ENCODE results near the gene ATP1A3.

Gene ATP1A3

DNA sequence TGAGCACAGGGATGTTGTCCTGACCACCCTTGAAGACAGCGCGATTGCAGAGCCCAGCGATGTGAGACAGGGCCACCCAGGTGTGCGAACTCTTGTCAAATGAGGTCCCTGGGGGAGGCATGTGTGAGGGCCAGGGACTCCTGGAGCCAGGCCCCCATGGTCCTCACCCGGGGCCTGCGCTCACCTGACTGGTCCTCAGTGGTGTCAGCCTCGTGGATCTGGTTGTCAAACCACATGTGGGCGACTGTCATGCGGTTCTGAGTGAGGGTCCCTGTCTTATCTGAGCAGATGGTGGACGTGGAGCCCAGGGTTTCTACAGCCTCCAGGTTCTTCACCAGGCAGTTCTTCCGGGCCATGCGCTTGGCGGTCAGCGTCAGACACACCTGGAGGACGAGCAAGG is 12.3 kb downstream of the ATP1A3 start:
- DNase-seq, result no peak

DNA sequence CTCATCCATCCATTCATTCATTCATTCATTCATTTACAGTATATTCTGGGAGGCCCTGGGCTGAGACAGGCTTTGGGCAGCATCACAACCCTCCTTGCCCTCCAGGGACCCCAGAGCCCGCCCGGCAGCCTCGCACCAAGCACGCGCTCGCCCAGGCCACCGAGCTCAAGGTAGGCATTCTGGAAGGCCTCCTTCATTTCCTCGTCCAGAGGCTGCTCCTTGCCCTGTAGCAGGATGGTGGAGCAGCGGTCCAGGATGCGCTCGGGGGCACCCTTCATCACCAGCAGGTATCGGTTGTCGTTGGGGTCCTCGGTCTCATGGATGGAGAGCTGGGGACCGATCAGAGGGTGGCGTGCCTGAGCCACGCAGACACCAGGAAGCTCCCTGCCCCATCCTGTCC is 15.6 kb downstream of the ATP1A3 start:
- DNase-seq, result no peak

DNA sequence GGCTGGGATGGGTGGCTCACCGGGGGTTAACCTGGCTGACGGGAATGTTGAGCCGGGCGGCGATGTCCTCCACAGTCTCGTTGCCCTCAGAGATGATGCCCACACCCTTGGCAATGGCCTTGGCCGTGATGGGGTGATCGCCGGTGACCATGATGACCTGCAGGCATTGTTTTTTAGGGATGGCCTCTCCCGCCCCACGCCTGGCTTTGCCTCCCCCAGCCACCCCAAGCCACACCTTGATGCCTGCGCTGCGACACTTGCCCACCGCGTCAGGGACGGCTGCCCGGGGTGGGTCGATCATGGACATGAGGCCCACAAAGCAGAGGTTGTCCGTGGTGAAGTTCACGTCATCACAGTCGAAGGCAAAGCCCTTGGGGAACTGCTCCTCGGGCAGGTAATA is 16.1 kb downstream of the ATP1A3 start:
- no peak for DNase-seq

DNA sequence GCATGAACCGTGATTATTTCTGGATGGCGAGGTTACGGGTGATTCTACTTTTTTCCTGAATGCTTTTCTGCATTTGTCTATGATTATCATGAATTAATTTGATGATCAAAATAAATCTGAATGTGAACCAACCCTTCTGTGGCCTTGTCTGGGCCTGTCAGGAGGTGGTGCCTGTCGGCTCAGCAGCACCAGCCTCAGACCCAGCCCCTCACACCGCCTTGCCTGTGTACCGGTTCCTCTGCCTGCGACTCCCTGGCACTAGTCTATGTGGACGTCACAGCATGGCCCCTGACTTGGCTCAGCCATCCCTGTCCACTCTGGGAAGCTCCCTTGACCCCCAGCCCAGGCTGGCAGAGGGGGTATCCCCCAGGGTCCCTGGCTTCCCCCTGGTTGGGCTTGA is 19.4 kb downstream of the ATP1A3 start:
- DNase-seq, result no peak

DNA sequence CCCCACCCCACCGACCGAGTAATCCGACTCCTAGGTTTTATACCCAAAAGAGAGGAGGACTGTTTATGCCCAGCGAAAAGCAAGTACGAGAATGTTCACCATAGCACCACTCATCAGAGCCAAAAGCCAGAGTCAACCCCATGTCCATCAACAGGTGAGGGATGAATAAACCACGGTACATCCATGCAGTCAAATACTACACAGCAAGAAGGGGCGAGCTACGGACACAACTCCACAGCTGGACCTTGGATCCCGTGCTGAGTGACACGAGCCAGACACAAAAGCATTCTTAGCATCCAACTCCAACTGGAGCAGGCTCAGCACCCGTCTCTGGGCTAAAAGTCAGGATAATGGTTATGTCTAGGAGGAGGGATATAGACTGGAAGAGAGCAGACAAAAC is 22.7 kb downstream of the ATP1A3 start:
- no peak for DNase-seq

DNA sequence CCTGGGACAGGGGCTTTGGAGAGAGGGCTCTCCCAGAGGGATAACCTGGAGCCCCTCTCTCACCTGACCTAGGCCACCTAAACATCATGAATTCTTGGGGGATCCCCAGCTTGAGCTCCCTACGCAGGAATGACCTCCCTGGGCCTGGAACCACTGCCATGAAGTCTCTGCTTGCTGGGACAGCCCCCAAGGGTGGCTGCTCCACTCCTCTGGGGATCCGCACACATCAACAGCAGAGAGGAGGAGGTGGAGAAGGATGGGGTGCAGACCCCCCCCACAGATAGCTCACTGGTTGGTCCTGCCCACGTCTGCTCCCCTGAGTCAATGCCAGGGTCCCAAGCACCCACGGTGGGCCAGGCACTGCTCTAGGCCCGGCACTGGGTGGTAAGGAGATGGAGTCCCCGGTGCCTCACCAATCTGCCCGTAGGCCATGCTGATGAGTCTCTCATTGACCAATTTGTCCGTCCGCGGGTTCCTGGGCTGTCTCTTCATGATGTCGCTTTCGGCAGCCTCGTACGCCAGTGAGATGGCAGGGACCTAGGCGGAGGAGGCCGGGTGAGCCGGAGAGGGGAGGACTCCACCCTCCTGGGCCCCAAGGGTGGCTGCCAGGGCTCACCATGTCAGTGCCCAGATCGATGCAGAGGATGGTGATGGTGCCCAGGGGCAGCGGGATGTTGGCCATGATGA is 24.1 kb downstream of the ATP1A3 start:
- DNase-seq, result no peak

DNA sequence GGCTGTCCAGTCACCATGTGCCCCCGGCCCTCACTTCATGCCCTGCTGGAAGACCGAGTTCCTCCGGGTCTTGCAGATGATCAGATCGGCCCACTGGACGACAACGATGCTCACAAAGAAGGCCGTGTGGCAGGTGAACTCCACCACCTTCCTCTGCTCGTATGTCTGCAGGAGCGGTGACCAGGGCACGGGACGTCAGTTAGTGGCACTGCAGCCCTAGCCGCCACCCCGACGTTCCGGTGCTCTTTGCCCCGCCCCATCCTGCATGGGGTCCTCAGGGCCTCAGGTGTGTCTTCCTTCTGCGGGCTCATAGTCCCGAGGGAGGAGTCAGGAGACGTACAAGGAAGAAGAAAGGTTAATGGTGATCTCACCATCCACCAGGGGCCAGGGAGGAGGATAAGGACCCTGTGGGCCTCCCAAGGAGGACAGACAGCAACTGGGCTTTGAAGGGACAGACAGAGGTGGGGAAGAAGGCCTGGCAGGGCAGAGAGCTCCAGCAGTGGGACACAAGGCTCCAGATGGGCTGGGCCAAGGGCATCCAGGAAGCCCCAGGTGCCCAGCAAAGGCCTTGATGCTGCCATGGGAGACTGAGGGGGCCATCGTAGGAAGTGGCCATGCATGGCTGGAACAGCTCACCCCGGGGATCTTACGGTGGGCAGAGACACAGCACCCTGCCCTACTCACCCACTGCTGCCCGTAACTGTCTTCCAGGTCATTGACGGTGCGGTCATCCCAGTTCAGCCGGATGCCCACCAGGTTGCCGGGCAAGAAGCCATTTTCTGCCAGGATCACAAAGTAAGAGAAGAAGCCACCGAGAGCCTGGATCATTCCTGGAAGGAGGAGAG is 25.1 kb downstream of the ATP1A3 start:
- DNase-seq, result no peak

DNA sequence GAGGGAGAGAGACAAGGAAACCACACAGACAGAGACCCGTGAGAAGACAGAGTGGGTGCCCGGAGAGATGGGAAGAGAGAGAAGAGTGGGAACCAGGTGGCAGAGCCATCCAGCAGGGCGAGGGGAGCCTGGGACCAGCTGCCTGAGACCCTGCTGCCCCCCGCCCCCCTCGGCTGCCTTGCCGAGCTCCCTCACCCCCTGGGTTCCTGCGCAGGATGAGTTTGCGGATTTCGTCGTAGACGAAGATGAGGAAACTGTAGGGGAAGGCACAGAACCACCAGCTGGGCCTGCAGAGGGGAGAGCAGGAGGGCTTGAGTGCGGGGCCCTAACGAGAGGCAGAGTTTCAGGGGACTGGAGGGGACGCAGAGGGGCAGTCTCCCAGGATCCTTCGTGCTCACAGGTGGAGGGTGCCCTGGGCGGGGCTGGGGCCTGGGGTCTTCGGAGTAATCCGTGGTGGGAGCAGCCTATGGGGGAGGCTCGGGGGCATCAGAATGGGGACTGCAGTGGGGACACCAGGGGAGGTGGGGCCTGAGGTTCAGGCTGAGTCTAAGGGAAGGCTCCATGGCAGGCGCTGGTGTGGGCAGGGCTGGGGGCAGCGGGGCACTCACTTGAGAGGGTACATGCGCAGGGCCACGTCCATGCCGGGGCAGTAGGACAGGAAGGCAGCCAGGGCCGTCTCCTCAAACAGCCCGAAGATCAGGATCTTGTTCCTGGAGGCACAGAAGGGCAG is 26.8 kb downstream of the ATP1A3 start:
- DNase-seq, result no peak

DNA sequence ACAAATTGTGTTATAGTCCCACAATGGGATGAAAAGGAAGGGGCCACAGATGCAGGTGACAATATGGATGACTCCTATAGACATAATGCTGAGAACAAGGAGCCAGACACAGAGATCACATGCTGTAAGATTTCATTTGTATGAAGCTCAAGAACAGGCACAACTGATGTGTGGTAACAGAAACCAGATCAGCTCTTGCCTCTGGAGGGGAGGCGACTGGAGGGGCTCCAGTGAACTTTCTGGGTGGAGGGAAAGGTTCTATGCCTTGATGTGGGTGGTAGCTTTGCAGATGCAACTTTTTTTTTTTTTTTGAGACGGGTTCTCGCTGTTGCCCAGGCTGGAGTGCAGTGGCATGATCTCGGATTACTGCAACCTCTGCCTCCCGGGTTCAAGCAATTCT is 28.9 kb downstream of the ATP1A3 start:
- DNase-seq, result no peak

DNA sequence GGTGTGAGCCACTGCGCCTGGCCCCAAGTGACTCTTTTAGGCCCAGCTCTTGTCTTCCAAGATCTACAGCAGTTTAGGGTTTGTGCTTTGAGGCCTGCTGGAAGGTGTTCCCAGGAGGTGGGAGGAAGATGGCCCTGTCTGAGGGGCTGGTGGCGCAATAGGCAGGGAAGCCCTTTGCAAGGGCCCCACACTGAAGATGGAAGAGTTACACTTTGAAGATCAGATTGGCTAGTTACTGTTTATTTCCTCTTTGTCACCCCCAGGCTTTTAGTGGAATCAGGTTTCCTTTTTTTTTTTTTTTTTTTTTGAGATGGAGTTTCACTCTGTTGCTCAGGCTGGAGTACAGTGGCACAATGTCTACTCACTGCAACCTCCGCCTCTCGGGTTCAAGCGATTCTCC is 33.1 kb downstream of the ATP1A3 start:
- DNase-seq, result no peak

DNA sequence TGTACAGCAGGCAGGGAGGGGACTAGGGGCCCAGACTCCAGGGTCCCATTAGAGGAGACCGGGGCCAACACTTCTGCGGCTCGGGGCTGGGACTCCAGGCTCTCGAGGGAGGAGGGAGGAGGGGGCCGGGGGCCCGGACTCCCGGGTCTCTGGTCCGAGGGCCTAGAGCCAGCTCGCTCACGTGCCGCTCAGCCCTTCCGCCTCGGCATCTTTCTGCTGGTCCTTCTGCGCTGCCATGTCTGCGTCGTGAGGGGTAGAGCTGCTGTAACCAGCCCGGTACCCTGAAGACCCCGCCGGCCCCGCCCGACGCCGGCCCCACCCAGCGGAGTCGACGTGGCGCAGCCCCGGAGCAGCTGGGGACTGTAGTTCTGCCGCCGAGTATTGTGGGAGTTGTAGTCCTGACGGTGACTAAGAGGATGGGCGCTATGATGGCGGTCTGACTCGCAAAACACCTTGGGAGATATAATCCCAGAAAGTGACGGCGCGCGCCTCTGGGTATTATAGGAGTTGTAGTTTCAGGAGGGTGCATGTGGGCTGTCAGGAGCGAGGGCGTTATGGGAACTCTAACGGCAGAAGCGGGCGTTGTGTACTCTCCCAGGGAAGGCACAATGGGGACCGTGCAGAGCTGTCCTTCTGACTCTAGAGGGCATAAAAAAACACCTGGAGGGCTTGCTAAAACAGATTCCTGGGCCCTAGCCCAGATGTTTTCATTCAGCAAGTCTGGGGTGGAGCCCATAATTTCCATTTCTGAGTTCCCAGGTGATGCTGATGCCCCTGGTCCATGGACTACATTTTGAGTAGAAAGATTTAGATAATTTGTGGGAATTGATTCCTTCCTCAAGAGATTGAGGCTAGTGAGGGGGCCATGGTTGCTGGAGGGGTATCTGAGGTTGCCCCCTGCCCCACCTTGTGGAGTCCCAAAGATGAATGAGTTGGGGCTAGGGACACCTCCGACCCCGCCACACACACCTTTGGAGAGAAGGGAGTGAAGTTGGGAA is 34.7 kb downstream of the ATP1A3 start, which contains the start of gene RABAC1:
RABAC1 (minus strand) TSS at position 266 of the 998 bp plus-strand sequence; CDS start at position 237, 29 bp downstream.
- DNase-seq, result peak; percentile 93

DNA sequence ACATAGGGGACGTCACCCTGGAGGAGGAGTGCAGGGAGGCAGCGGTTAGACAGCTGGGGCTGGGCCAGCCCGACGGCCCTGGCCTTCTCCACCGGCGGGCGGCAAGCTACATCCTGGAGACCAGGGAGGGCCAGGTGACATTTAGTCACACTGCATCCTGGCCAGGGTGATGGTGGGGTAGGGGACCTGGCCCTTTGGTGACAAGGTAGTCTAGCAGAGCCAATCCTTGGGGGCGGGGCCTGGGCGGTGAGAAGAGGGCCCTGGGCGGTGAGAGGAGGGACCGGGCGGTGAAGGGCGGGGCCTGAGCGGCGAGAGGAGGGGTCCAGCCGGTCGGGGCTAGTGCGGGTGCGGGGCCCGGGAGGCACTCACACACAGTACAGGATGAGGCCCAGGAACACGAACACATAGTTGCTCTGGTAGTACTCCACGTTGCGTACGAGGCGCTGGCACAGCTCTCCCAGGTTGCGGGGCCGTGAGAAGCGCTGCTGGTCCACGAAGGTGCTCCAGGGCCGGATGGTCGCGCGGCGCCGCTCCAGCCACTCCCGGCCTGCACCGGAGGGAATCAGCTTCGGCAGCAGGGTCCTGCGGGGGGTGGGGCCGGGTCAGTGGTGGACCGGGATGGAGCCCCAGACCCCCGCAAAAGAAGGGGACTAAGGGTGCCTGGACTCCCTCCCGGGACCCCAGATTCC is 35.5 kb downstream of the ATP1A3 start:
- peak; percentile 94 for DNase-seq

DNA sequence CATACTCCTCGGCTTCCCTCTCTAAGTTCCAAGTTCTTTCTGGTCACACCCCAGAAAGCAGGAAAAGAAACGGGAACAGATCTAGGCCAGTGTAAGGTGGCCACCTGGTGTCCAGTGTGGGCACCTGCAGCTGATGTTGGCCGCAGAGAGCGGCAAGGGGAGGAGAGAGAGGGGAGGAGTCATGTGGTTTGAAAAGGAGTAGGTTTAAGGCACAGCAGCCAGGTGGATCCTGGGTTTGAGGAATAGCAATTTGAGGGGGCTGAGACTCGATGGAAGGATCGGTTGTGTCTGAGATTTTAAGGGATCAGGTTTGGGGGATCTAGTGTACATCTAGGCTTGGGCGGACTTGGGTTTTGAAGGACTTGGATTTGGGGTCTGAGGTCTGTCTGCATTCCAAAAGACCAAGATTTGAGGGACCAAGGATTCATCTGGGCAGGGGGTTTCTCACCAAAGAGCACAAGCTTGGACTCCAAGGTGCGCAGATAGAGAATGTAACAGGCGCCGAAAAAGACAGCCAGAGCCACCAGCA is 36.1 kb downstream of the ATP1A3 start:
- DNase-seq, result peak; percentile 58

DNA sequence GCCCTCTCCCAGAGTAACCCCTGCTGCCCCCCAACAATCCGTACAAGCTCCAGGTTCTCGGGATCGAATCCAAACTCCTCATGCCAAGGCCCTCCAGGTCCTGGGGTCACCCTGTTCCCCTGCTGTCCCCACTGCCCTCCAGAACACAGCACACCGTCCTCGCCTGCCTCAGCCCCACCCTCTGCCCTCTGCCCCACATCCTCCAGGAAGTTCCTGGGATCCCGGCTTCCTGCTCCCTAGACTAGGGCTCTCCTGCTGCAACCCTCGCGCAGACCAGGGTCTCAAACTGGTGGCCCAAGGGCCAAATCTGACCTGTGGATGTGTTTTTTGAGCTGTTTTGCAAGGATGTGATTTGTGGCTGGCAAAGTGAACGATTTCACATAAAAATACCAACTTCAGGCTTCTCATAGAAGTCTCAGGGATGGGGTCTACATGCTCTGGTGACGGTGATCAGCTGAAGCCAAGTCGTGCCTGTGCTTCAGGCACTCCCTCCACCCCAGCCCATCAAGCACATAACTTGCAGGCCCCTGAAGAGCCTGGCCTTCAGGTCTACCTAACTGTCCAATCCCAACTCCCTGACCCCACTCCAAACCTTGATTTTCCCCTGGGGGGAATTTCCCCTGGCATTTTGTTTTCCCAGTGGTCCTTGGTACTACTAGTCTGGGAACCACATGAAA is 36.7 kb downstream of the ATP1A3 start:
- DNase-seq, result no peak

DNA sequence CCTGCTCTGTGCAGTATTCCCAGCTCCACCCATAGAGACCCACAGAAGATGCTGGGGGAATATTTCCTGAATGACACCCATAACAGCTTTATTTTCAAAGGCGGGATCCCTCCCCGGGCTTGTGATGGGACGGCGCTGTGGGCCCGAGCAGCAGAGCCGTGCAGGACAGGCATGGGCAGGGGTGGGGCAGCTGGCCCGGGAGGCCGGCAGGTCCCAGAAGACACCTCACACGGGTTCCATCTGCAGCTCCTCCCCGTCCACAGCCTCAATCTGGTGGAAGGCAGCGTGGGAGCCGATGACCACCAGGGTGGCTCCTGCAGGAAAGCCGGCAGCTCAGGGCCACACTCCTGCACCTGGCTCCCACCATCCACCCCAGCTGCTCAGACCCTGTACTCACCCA is 37.4 kb downstream of the ATP1A3 start:
- no peak for DNase-seq

DNA sequence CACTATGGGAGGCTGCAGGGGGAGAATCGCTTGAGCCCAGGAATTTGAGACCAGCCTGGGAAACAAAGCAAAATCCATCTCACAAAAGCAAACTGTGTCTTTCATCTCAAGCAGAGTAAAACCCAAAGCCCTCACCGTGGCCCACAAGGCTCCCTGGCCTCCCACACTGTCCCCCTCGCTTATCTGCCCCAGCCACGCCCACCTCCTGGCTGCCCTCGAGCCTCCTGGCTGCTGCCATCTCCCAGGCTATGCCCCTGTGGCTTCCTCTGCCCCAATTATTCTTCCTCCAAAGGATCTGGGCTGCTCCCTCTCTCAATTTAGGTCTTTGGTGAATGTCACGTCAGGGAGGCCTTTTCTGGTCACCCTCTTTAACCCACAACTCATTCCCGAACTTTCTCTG is 38.5 kb downstream of the ATP1A3 start:
- no peak for DNase-seq

DNA sequence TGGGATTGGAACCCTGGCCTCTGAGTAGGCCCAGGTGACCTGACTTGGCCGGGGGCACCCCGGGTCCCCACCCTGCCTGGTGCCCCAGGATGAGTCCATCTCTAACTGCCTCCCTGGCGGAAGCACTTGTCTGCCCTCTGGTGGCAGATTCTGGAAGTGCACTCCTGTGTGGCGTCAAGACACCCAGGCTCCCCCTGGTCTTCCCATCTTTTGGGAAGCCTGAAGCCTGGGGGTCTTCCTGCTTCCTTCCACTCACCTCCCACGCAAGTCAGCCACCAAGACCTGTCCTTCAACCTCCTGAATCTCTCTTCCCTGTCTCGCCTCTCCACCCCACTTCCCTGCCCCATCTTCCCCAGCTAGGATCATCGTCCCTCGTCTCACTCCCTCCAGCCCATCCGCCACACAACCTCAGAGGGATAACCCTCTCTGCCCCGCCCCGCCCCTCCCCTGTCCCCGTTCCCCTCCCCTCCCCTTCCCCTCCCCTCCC is 42.3 kb downstream of the ATP1A3 start:
- DNase-seq, result peak; percentile 99

DNA sequence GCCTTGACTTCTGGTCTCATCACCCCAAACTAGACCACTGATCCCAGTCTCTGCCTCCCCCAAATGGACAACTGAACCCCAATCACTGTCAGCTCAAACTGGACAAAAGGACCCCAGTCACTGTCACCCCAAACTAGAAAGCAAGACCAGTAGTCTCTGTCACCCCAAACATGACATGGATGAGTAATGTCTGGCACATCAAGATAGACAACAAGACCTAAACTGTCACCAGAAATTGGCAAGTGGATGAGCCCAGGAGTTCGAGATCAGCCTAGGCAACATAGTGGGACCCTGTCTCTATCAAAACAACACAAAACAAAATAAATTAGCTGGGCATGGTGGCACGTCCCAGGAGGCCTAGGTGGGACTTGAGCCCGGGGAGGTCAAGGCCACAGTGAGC is 46.9 kb downstream of the ATP1A3 start:
- no peak for DNase-seq

DNA sequence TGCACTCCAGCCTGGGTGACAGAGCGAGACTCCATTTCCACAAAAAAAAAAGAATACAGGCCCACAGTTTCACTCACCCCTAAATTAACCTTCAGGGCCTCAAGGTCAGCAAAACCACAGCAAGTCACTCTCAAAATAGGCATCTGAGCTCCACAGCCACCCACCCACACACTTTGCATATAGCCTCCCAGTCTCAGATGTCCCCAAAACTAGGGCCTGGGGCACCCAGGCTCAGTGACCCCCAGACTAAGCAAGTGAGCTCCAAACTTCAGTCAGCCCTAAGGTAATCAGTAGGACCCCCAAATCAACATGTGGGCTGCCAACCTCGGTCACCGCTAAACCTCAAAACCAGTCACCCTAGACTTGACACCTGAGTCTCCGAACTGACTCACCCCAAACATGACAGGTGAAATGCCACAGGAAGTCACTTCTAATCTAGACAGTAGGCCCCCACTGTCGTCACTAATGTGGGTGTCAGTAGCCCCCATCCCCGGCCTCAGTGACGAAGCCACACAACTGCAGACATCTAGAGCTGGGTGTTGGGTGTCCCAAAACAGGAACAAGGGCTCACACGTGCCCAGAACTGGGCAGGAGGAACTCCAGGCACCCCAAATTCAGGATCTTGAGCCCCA is 48.8 kb downstream of the ATP1A3 start:
- DNase-seq, result peak; percentile 92

DNA sequence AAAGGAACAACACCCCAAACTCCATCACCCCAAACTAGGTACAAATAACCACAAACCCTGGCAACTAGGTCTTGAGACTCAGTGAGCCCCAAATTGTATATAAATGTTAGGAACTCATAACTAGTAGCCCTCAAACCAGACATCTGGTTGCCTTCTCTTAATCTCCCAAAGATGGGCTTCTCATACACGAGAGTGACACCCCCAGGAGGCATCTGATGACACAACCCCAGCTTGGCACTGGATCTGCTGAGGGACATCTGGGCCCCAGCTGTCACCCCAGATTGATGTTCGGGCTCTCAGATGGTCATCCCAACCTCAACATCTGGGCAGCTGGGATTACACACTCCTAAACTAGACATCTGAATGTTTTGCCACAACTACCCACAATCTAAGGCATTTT is 49.7 kb downstream of the ATP1A3 start:
- DNase-seq, result no peak

Measured in stimulated activated CD8-positive, alpha-beta memory T cell treated with anti-CD3 and anti-CD28 coated beads, Interleukin-4, amount 100 ng/mL, for 48 hours (primary cell).